ENCODE measurements around the gene SLC6A1. TPM values are rescaled to one million over a fixed set of nuclear protein-coding genes. Genes with fewer than 3 reads are reported as not detected.

Gene SLC6A1
- total RNA-seq, 1 donor from 2014 or later, result not detected

GRCh38 chr3:11078826-11079515, 86.4 kb downstream of the SLC6A1 start:
- no peak overlapping the region for H3K4me3 Mint-ChIP-seq (ENCODE audit: low read depth)
- H3K36me3 Mint-ChIP-seq (ENCODE audit: insufficient read depth), result no peaks in the 10 kb centered on the region
- H3K9me3 Mint-ChIP-seq (ENCODE audit: low read depth), result peaks cover 3% of the 10 kb centered on the region
- TF ChIP-seq CTCF (IDR thresholded peaks at IDR 0.05; ENCODE audit: unreplicated experiment), result no peak
- peaks cover 20% of the 10 kb centered on the region for H3K27me3 Mint-ChIP-seq
- DNase-seq (ENCODE audit: low spot score, unreplicated experiment), result no peak
- H3K27ac Mint-ChIP-seq, result no peak overlapping the region
- H3K4me1 Mint-ChIP-seq (ENCODE audit: low read depth), result no peaks in the 10 kb centered on the region

- no peak for DNase-seq (ENCODE audit: low spot score, unreplicated experiment)
- no peak overlapping the region for H3K27ac Mint-ChIP-seq
- no peak for TF ChIP-seq CTCF (IDR thresholded peaks at IDR 0.05; ENCODE audit: unreplicated experiment)
- H3K27me3 Mint-ChIP-seq, result peaks cover 16% of the 10 kb centered on the region
- no peaks in the 10 kb centered on the region for H3K4me1 Mint-ChIP-seq (ENCODE audit: low read depth)
- H3K9me3 Mint-ChIP-seq (ENCODE audit: low read depth), result peaks cover 3% of the 10 kb centered on the region
- H3K4me3 Mint-ChIP-seq (ENCODE audit: low read depth), result no peak overlapping the region
- H3K36me3 Mint-ChIP-seq (ENCODE audit: insufficient read depth), result no peaks in the 10 kb centered on the region
Observed at GRCh38 chr3:11080492-11080891, 87.9 kb downstream of the SLC6A1 start.

- Mint-ChIP-seq H3K4me1 (ENCODE audit: low read depth) (no peaks in the 10 kb centered on the region), H3K4me3 (ENCODE audit: low read depth) (no peak overlapping the region), H3K9me3 (ENCODE audit: low read depth) (no peaks in the 10 kb centered on the region), H3K27me3 (peaks cover 9% of the 10 kb centered on the region), H3K36me3 (ENCODE audit: insufficient read depth) (no peaks in the 10 kb centered on the region), H3K27ac (no peak overlapping the region)
- no peak for DNase-seq (ENCODE audit: low spot score, unreplicated experiment)
- no peak for TF ChIP-seq CTCF (IDR thresholded peaks at IDR 0.05; ENCODE audit: unreplicated experiment)
Observed at GRCh38 chr3:11084098-11084497, 91.5 kb downstream of the SLC6A1 start.

GRCh38 chr3:11084677-11085076, 92.1 kb downstream of the SLC6A1 start:
- H3K9me3 Mint-ChIP-seq (ENCODE audit: low read depth), result no peaks in the 10 kb centered on the region
- peaks cover 9% of the 10 kb centered on the region for H3K27me3 Mint-ChIP-seq
- no peak overlapping the region for H3K27ac Mint-ChIP-seq
- H3K36me3 Mint-ChIP-seq (ENCODE audit: insufficient read depth), result no peaks in the 10 kb centered on the region
- no peak for TF ChIP-seq CTCF (IDR thresholded peaks at IDR 0.05; ENCODE audit: unreplicated experiment)
- no peaks in the 10 kb centered on the region for H3K4me1 Mint-ChIP-seq (ENCODE audit: low read depth)
- H3K4me3 Mint-ChIP-seq (ENCODE audit: low read depth), result no peak overlapping the region
- DNase-seq (ENCODE audit: low spot score, unreplicated experiment), result no peak

GRCh38 chr3:11085093-11085840, 92.7 kb downstream of the SLC6A1 start:
- TF ChIP-seq CTCF (IDR thresholded peaks at IDR 0.05; ENCODE audit: unreplicated experiment), result no peak
- H3K9me3 Mint-ChIP-seq (ENCODE audit: low read depth), result no peaks in the 10 kb centered on the region
- no peaks in the 10 kb centered on the region for H3K4me1 Mint-ChIP-seq (ENCODE audit: low read depth)
- no peaks in the 10 kb centered on the region for H3K36me3 Mint-ChIP-seq (ENCODE audit: insufficient read depth)
- peaks cover 9% of the 10 kb centered on the region for H3K27me3 Mint-ChIP-seq
- no peak overlapping the region for H3K4me3 Mint-ChIP-seq (ENCODE audit: low read depth)
- no peak overlapping the region for H3K27ac Mint-ChIP-seq
- no peak for DNase-seq (ENCODE audit: low spot score, unreplicated experiment)

Data from progenitor cell of endocrine pancreas (in vitro differentiated cells).